Naive B cell (primary cell): ENCODE measurements around the gene IFT57. TPM values are rescaled to one million over a fixed set of nuclear protein-coding genes. Genes with fewer than 3 reads are reported as not detected.

Source experiments
- ATAC-seq, 2 donors: fragments of 150-1000 bp; cut with Tn5 transposase; 2 replicates each; pipeline ENCODE4 v1.10.0; 2021; ENCODE audit warnings: low read depth in 2 of 2, mild to moderate bottlenecking in 2 of 2, moderate library complexity in 2 of 2
- DNase-seq: peaks from one replicate; pipeline ENCODE4 v3.0.0; 2022
- H3K27ac Mint-ChIP-seq, 6 donors: one replicate each; pipeline ENCODE4 v1.8.0; 2020 to 2022; ENCODE audit warnings: mild to moderate bottlenecking in 6 of 6, mixed read lengths in 6 of 6, moderate library complexity in 5 of 6, inconsistent platforms in 2 of 6
- H3K27me3 Mint-ChIP-seq, 3 donors: one replicate each; pipeline ENCODE4 v1.8.0; 2021 to 2022; ENCODE audit warnings: mixed read lengths in 3 of 3, mild to moderate bottlenecking in 1 of 3
- H3K36me3 Mint-ChIP-seq, 2 donors: one replicate each; pipeline ENCODE4 v1.8.0; 2020 to 2022; ENCODE audit warnings: mixed read lengths in 2 of 2, inconsistent platforms in 1 of 2, mild to moderate bottlenecking in 1 of 2
- H3K4me1 Mint-ChIP-seq, 3 donors: one replicate each; pipeline ENCODE4 v1.8.0; 2020 to 2022; ENCODE audit warnings: mixed read lengths in 3 of 3, inconsistent platforms in 1 of 3, mild to moderate bottlenecking in 1 of 3, moderate library complexity in 1 of 3
- H3K4me3 Mint-ChIP-seq, 8 donors: one replicate each; pipeline ENCODE4 v1.8.0; 2020 to 2022; ENCODE audit warnings: mild to moderate bottlenecking in 8 of 8, mixed read lengths in 8 of 8, moderate library complexity in 8 of 8, inconsistent platforms in 2 of 8
- H3K9me3 Mint-ChIP-seq, 7 donors: one replicate each; pipeline ENCODE4 v1.8.0; 2020 to 2022; ENCODE audit warnings: mixed read lengths in 7 of 7, mild to moderate bottlenecking in 5 of 7, inconsistent platforms in 2 of 7, moderate library complexity in 1 of 7
- polyA plus RNA-seq, 6 donors: library from polyadenylated mRNA; unstranded; fragments of 300-500 nt; fragmentation: Illumina TruSeq; gene quantifications; one replicate each; pipeline ENCODE4 v1.2.3, GENCODE V29; 2021; ENCODE audit warnings: low read depth in 6 of 6

IFT57 gene
- polyA plus RNA-seq, 6 donors from 2014 or later = 160 to 239 (median 203) TPM

DNA sequence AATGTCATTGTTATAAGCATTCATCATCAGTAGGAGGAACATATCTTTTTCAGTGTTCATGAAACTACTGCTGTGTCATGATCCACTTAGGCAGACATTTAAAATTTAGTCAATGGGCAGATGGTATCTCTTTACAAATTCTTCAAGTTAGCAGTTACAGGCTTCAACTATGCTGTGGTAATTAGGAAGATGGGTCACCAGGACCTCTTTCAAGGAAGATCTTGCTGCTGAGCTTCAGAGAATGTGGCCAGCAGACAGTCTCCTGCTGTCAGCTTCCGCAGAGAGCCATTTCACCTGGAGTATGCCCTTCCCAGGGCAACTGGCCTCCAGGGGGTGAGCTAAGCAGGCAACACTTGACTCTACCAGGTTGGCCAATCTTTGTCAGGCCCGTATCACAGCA, 19.4 kb downstream of the IFT57 start:
- DNase-seq = no peak
- no peak for ATAC-seq
- Mint-ChIP-seq H3K27me3 (no peaks in the 10 kb centered on the region), H3K9me3 (no peaks in the 10 kb centered on the region), H3K27ac (peak overlapping the region in 2 of 6 donors; percentile 22 to 40), H3K4me3 (no peak overlapping the region), H3K36me3 (peaks cover 41 to 45% of the 10 kb centered on the region in 2 donors), H3K4me1 (peaks cover 36 to 48% (median 39%) of the 10 kb centered on the region in 3 donors)

DNA sequence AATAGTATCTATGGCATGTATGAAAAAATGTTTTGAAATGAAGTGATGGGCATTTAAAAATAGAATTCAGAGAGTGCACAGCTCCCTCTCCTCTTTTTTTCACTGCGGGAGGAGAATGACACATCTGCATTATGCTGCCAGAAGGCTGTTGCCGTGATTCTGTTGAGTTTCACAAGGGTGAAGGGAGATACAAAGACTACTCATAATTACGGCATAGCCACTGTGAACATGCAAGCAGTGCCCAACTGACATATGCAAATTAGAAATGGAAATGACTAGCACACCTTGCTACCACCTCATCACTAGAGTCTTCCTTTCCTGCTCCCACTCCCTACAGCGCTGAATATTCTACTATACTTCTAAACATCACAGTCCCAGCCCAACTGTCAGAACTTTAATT, 20.1 kb downstream of the IFT57 start:
- Mint-ChIP-seq H3K27ac (peak overlapping the region in 2 of 6 donors; percentile 35 to 40), H3K4me3 (no peak overlapping the region), H3K4me1 (peaks cover 39 to 48% (median 39%) of the 10 kb centered on the region in 3 donors), H3K9me3 (no peaks in the 10 kb centered on the region), H3K36me3 (peaks cover 40 to 41% of the 10 kb centered on the region in 2 donors), H3K27me3 (no peaks in the 10 kb centered on the region)
- DNase-seq = no peak
- no peak for ATAC-seq

DNA sequence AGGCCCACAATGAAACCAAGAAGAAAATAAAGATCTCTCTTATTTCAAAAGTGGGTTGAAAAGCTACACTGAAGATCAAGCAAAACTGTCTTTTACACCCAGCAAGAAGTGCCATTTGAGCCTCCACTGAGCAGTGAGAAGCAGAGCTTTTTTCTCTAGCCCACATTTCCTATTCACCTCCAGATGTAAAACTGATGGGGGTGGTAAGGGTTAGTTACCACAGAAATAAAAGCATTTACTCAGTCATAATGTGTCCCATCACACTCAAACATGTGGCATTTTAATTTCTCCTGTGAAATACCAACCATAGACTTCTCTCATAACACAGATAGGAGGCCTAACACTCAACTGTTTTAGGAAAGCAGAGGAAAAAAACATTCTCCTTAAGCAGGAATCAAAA, 21.0 kb downstream of the IFT57 start:
- H3K4me1 Mint-ChIP-seq = peaks cover 39 to 42% (median 39%) of the 10 kb centered on the region in 3 donors
- H3K36me3 Mint-ChIP-seq = peaks cover 36 to 44% of the 10 kb centered on the region in 2 donors
- H3K9me3 Mint-ChIP-seq = peaks cover 0 to under 1% (median 0%) of the 10 kb centered on the region in 7 donors
- no peak for DNase-seq
- ATAC-seq = no peak
- no peak overlapping the region for H3K4me3 Mint-ChIP-seq
- peak overlapping the region in 1 of 6 donors; percentile 42 for H3K27ac Mint-ChIP-seq
- H3K27me3 Mint-ChIP-seq = no peaks in the 10 kb centered on the region

DNA sequence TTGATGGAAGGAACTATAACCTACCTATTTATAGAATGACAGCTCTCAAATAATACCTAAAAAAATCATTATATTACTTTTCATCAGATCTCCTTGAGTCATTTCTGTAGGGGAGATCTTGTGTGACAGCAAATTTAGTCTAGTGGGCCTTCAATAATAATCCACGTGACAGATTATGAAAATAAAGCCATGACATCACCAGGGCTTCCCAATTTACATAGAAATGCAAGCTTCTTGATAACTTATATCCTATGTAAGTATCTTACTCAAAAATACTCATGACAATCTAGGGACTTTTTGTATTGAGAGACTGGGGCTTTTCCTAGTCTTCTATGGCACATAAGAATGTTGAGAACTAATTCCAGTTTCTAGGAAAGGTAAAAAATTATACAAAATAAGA, 21.6 kb downstream of the IFT57 start:
- no peak for ATAC-seq
- peaks cover 38 to 47% of the 10 kb centered on the region in 2 donors for H3K36me3 Mint-ChIP-seq
- peaks cover 39 to 42% (median 39%) of the 10 kb centered on the region in 3 donors for H3K4me1 Mint-ChIP-seq
- no peaks in the 10 kb centered on the region for H3K27me3 Mint-ChIP-seq
- no peak overlapping the region for H3K4me3 Mint-ChIP-seq
- no peak for DNase-seq
- peaks cover 0 to 2% (median 0%) of the 10 kb centered on the region in 7 donors for H3K9me3 Mint-ChIP-seq
- H3K27ac Mint-ChIP-seq = no peak overlapping the region

DNA sequence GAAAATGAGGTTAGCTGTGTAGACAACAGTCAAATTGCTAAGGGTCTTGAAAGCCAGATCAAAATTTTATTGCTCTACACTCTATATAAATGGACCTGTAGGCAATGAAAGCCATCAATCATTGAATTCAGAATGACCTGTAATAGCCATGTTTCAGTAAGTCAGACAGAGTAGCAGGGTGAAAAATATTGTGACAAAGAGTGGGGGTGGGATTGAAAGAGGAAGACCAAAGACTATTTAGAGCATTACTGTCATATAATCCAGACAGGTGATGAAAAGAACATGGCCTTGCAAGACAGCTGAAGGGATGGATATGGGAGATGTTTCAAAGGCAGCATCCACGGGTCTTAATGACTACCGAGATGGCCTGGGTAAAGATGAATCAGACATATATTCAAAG, 22.2 kb downstream of the IFT57 start:
- H3K9me3 Mint-ChIP-seq = peaks cover 0 to 2% (median under 1%) of the 10 kb centered on the region in 7 donors
- H3K27me3 Mint-ChIP-seq = no peaks in the 10 kb centered on the region
- DNase-seq (no peak), ATAC-seq (no peak)
- peaks cover 36 to 46% (median 39%) of the 10 kb centered on the region in 3 donors for H3K4me1 Mint-ChIP-seq
- H3K27ac Mint-ChIP-seq = peak overlapping the region in 4 of 6 donors; percentile 1 to 32 (median 8)
- H3K4me3 Mint-ChIP-seq = peak overlapping the region in 1 of 8 donors; percentile 11
- H3K36me3 Mint-ChIP-seq = peaks cover 35 to 47% of the 10 kb centered on the region in 2 donors

DNA sequence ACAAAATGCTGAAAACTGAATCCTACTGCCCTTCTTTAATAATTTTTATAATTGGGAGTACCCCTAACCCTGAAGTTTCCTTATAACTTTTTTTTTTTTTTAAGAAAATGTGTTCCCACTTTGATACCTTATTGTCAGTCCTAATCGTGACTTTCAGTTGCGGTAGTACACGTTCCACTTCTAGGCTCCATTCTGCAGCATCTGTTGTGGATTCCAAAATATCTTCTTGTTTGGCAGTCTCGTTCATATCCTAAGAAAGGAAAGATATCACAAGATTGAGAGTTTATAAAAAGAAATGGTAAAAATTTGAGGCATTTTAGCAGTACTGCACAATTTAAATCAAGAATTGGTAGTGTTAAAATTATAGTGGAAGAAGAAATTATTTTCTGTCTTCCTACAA, 30.8 kb downstream of the IFT57 start:
- H3K36me3 Mint-ChIP-seq = peaks cover 30 to 47% of the 10 kb centered on the region in 2 donors
- no peak overlapping the region for H3K27ac Mint-ChIP-seq
- H3K4me1 Mint-ChIP-seq = peaks cover 4 to 14% (median 10%) of the 10 kb centered on the region in 3 donors
- H3K27me3 Mint-ChIP-seq = no peaks in the 10 kb centered on the region
- H3K4me3 Mint-ChIP-seq = no peak overlapping the region
- H3K9me3 Mint-ChIP-seq = peaks cover 2 to 12% (median 4%) of the 10 kb centered on the region in 7 donors
- DNase-seq = no peak
- no peak for ATAC-seq

DNA sequence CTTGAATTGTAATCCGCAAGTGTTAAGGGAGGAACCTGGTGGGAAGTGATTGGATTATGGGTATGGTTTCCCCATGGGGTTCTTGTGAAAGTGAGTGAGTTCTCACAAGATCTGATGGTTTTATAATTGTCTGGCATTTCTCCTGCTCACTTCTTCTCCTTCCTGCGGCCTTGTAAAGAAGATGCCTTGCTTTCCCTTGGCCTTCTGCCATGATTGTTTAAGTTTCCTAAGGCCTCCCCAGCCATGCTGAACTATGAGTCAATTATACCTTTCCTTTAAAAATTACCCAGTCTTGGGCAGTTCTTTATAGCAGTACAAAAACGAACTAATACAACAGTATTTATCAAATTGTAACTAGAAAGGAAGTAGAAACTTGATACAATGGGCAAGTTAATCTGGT, 31.9 kb downstream of the IFT57 start:
- H3K36me3 Mint-ChIP-seq = peaks cover 37 to 49% of the 10 kb centered on the region in 2 donors
- peaks cover 4 to 14% (median 7%) of the 10 kb centered on the region in 3 donors for H3K4me1 Mint-ChIP-seq
- no peak overlapping the region for H3K4me3 Mint-ChIP-seq
- no peaks in the 10 kb centered on the region for H3K27me3 Mint-ChIP-seq
- peaks cover 0 to 22% (median 5%) of the 10 kb centered on the region in 7 donors for H3K9me3 Mint-ChIP-seq
- ATAC-seq (no peak), DNase-seq (no peak)
- peak overlapping the region in 2 of 6 donors; percentile 76 to 88 for H3K27ac Mint-ChIP-seq

DNA sequence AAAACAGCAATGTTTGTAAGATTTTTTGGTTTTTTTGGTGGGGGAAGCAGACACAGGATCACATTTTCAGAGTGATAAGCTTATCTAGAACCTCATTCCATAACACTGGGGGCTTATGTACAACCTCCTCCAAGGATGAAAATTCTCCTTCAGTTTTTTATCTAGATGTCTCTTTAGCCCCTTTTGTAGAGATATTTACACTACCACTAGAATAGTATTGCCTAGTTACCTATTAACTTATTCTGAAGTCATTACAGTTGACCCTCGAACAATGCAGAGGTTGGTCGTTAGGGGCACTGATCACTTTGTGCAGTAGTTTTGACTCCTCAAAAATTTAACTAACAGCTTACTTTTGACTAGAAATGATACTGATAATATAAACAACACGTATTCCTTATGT, 32.8 kb downstream of the IFT57 start:
- H3K4me3 Mint-ChIP-seq = no peak overlapping the region
- peaks cover 40 to 48% of the 10 kb centered on the region in 2 donors for H3K36me3 Mint-ChIP-seq
- ATAC-seq = no peak
- H3K27ac Mint-ChIP-seq = no peak overlapping the region
- peaks cover 0 to 14% (median 4%) of the 10 kb centered on the region in 3 donors for H3K4me1 Mint-ChIP-seq
- DNase-seq = no peak
- H3K27me3 Mint-ChIP-seq = no peaks in the 10 kb centered on the region
- peaks cover 0 to 22% (median 5%) of the 10 kb centered on the region in 7 donors for H3K9me3 Mint-ChIP-seq

DNA sequence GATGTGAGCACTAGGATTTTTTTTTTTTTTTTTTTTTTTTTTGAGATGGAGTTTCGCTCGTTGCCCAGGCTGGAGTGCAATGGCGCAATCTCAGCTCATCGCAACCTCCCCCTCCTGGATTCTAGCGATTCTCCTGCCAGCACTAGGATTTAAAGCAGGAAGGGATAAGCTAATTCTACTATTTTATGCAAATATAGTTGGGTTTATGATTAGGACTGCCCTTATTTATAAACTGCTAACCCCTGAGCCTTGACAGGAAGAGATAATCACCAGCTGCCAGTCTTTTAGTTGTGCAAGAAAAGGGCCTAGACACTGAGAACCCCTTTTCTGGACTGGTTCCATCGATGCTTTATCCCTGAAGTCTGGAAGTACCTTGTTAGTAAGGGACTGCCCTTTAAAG, 36.7 kb downstream of the IFT57 start:
- no peak for DNase-seq
- H3K27me3 Mint-ChIP-seq = no peaks in the 10 kb centered on the region

DNA sequence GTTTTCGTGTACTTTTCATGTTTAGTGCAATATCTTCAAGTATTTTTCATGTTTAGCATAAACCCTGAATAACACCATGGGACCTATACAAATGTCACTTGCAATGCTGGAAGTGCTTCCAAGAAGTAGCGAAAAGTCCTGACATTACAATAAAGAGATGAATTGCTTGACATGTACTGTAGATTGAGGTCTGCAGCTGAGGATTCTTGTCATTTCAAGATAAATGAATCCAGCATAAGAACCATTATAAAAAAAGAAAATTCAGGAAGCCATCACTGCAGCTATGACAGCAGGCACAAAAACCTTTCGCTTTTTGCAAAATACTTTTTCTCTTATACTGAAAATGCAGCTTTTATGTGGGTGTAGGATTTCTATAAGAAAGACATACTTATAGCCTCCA, 37.4 kb downstream of the IFT57 start:
- H3K27me3 Mint-ChIP-seq = no peaks in the 10 kb centered on the region

More for the DNA sequence above, 36.7 kb downstream of the IFT57 start:
- Mint-ChIP-seq H3K4me3 (no peak overlapping the region), H3K9me3 (peaks cover 0 to 21% (median 5%) of the 10 kb centered on the region in 7 donors), H3K27ac (peak overlapping the region in 2 of 6 donors; percentile 53 to 56), H3K36me3 (peaks cover 38 to 45% of the 10 kb centered on the region in 2 donors), H3K4me1 (peaks cover 17 to 28% (median 22%) of the 10 kb centered on the region in 3 donors)
- no peak for ATAC-seq

DNA sequence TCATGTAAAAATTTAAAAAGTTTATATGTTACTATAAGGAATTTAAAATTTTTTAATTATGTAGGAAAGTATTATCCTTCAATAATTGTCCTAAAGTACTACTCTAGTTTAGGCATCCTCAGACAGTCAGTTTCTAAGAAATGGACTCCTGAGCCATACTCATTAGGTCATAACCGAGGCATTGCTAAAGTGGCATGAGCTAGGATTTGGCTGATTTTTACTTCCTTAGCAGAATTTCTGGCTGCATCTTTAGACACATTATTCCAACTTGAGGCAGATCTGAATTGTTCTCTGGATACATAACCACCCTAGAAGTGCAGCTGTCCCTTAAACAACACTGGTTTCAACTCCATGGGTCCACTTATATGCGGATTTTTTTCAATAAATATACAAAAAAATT, 38.3 kb downstream of the IFT57 start:
- DNase-seq = no peak
- peaks cover 26 to 34% of the 10 kb centered on the region in 2 donors for H3K36me3 Mint-ChIP-seq
- no peak overlapping the region for H3K4me3 Mint-ChIP-seq
- H3K4me1 Mint-ChIP-seq = peaks cover 18 to 28% (median 25%) of the 10 kb centered on the region in 3 donors
- peaks cover 0 to 21% (median 5%) of the 10 kb centered on the region in 7 donors for H3K9me3 Mint-ChIP-seq
- no peaks in the 10 kb centered on the region for H3K27me3 Mint-ChIP-seq
- no peak for ATAC-seq
- H3K27ac Mint-ChIP-seq = peak overlapping the region in 1 of 6 donors; percentile 27

More for the DNA sequence above, 37.4 kb downstream of the IFT57 start:
- H3K4me1 Mint-ChIP-seq = peaks cover 15 to 27% (median 22%) of the 10 kb centered on the region in 3 donors
- H3K9me3 Mint-ChIP-seq = peaks cover 0 to 21% (median 5%) of the 10 kb centered on the region in 7 donors
- DNase-seq (no peak), ATAC-seq (no peak)
- H3K36me3 Mint-ChIP-seq = peaks cover 31 to 41% of the 10 kb centered on the region in 2 donors
- no peak overlapping the region for H3K4me3 Mint-ChIP-seq
- H3K27ac Mint-ChIP-seq = no peak overlapping the region

DNA sequence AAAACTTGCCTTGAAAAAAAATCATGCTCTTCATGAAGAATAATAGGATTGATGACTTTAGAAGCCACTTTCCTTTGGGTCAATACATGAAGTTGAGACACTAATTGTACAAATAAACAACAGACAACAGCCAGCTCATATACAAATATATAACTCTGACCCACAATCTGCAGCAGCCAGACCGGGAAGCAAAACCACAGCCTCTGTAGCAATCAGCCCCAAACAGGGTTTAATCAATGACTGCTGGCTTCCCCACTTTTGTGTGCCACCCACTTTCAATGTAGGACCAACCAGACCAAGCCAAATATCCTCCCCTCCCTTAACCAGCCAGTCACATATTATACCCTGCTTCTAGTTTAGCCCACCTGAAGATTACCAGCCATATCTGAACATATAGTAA, 39.0 kb downstream of the IFT57 start:
- Mint-ChIP-seq H3K4me3 (no peak overlapping the region), H3K9me3 (peaks cover 0 to 21% (median 5%) of the 10 kb centered on the region in 7 donors), H3K27ac (peak overlapping the region in 2 of 6 donors; percentile 58 to 90), H3K4me1 (peaks cover 18 to 35% (median 33%) of the 10 kb centered on the region in 3 donors), H3K36me3 (peaks cover 26 to 42% of the 10 kb centered on the region in 2 donors), H3K27me3 (no peaks in the 10 kb centered on the region)
- ATAC-seq (no peak), DNase-seq (no peak)

DNA sequence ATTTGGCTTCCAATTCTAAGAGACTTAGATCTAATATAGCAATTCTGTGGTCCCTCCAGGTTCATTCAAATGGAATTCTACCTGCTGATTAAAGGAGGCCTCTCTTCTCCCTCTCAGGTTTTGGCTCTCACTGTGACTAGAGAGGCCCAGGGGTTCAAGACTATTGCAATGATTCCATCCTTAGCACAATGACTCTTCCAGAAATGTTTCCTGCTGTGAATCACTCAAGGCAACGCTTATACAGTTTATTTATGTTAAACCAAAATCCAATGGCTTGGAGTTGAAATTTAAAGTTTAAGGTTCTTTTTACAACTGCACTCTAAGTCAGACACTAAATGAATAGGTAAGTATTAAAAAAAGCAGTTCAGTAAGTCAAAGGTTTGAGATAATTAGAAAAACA, 39.9 kb downstream of the IFT57 start:
- Mint-ChIP-seq H3K36me3 (peaks cover 30 to 44% of the 10 kb centered on the region in 2 donors), H3K4me1 (peaks cover 22 to 42% (median 38%) of the 10 kb centered on the region in 3 donors), H3K4me3 (peak overlapping the region in 1 of 8 donors; percentile 63), H3K27me3 (no peaks in the 10 kb centered on the region), H3K27ac (peak overlapping the region in 3 of 6 donors; percentile 7 to 60 (median 54)), H3K9me3 (peaks cover 0 to 21% (median 5%) of the 10 kb centered on the region in 7 donors)
- ATAC-seq = no peak
- no peak for DNase-seq

DNA sequence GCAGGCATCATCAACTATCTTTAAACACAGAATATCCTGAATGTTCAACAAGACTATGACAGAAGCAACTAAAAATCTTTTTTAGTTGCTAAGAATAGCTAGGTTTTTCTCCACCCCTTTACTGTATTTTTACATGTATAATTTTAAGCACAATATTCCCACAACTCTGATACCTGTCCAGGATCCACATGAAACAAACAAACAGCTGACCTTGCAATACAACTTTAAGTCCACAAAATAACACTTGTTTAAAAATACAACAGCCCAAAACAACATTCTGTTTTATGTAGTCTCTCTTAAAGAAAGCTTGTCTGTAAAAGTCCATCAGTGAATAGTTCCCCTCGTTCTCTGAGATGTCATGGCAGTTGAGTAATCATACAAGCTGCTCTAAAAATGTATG, 41.1 kb downstream of the IFT57 start:
- H3K27ac Mint-ChIP-seq = peak overlapping the region in 5 of 6 donors; percentile 25 to 84 (median 78)
- peaks cover 27 to 47% (median 44%) of the 10 kb centered on the region in 3 donors for H3K4me1 Mint-ChIP-seq
- DNase-seq (no peak), ATAC-seq (peak in 1 of 2 donors; percentile 13)
- peaks cover 25 to 46% of the 10 kb centered on the region in 2 donors for H3K36me3 Mint-ChIP-seq
- peaks cover 0 to 15% (median 5%) of the 10 kb centered on the region in 7 donors for H3K9me3 Mint-ChIP-seq
- H3K27me3 Mint-ChIP-seq = no peaks in the 10 kb centered on the region
- H3K4me3 Mint-ChIP-seq = peak overlapping the region in 2 of 8 donors; percentile 57
